GM23248 (cell line): ENCODE data around the gene PRKCE. TPM values are rescaled to one million over a fixed set of nuclear protein-coding genes. Genes with fewer than 3 reads are reported as not detected.

Experiments
- DNase-seq: peaks from one replicate; pipeline ENCODE4 v3.0.0-alpha.2; 2015
- H2AFZ ChIP-seq: fragments of 200-600 bp; sonication (generic); 2 replicates; pipeline ENCODE4 v1.6.1; 2016; ENCODE audit warnings: antibody characterized with exemption
- H3F3A ChIP-seq: fragments of 200-600 bp; sonication (generic); 2 replicates; pipeline ENCODE4 v1.6.1; 2016; ENCODE audit warnings: mild to moderate bottlenecking, antibody characterized with exemption, mixed run types; ENCODE audit not compliant: insufficient read depth
- H3K27ac ChIP-seq: fragments of 200-600 bp; sonication (generic); 2 replicates; pipeline ENCODE4 v1.5.1; 2016; ENCODE audit warnings: mild to moderate bottlenecking
- H3K27me3 ChIP-seq: fragments of 200-600 bp; sonication (generic); replicated peaks from 2 replicates; pipeline ENCODE4 v1.6.1; 2016; ENCODE audit warnings: mild to moderate bottlenecking; ENCODE audit not compliant: insufficient read depth
- H3K36me3 ChIP-seq: fragments of 200-600 bp; sonication (generic); 2 replicates; pipeline ENCODE4 v1.6.1; 2016; ENCODE audit warnings: low read depth, mild to moderate bottlenecking
- H3K4me1 ChIP-seq: fragments of 200-600 bp; sonication (generic); 2 replicates; pipeline ENCODE4 v1.6.1; 2016; ENCODE audit warnings: mild to moderate bottlenecking; ENCODE audit not compliant: insufficient read depth
- H3K4me2 ChIP-seq: fragments of 200-600 bp; sonication (generic); one replicate; pipeline ENCODE4 v1.6.1; 2016; ENCODE audit warnings: mild to moderate bottlenecking; ENCODE audit not compliant: unreplicated experiment
- H3K4me3 ChIP-seq: fragments of 200-600 bp; sonication (generic); 2 replicates; pipeline ENCODE4 v1.5.1; 2016; ENCODE audit warnings: mild to moderate bottlenecking
- H3K79me2 ChIP-seq: fragments of 200-600 bp; sonication (generic); 2 replicates; pipeline ENCODE4 v1.6.1; 2016; ENCODE audit warnings: mild to moderate bottlenecking; ENCODE audit not compliant: insufficient read depth
- H3K9ac ChIP-seq: fragments of 200-600 bp; sonication (generic); 2 replicates; pipeline ENCODE4 v1.6.1; 2016; ENCODE audit warnings: mild to moderate bottlenecking
- H3K9me2 ChIP-seq: fragments of 200-600 bp; sonication (generic); 2 replicates; pipeline ENCODE4 v1.6.1; 2016; ENCODE audit warnings: mixed run types, mild to moderate bottlenecking, moderate library complexity; ENCODE audit not compliant: insufficient read depth
- H3K9me3 ChIP-seq: fragments of 200-600 bp; sonication (generic); one replicate; pipeline ENCODE4 v1.6.1; 2017; ENCODE audit warnings: low read depth
- H4K20me1 ChIP-seq: fragments of 200-600 bp; sonication (generic); 2 replicates; pipeline ENCODE4 v1.6.0; 2016; ENCODE audit not compliant: insufficient read depth
- EZH2 ChIP-seq: fragments of 200-600 bp; sonication (generic); IDR thresholded peaks from 2 replicates; pipeline ENCODE4 v1.6.1; 2018; ENCODE audit warnings: antibody characterized with exemption, mild to moderate bottlenecking; ENCODE audit not compliant: insufficient read depth, poor library complexity, severe bottlenecking
- EZH2phosphoT487 ChIP-seq: fragments of 200-600 bp; sonication (generic); IDR thresholded peaks from 2 replicates; pipeline ENCODE4 v1.6.1; 2018; ENCODE audit warnings: antibody characterized with exemption, moderate library complexity, mild to moderate bottlenecking, low read depth; ENCODE audit not compliant: insufficient read depth
- WGBS, 2 experiments: methylation state at CpG; one replicate each; pipeline ENCODE4 v1.1.6; 2015 to 2017; ENCODE audit warnings: low lambda C conversion rate in 2 of 2, low coverage in 1 of 2; ENCODE audit errors: missing lambda C conversion rate in 2 of 2; 5-methylcytosine and 5-hydroxymethylcytosine counted together
- in situ Hi-C: fragments of 300-500 bp; cut with MboI; formaldehyde crosslinking; loops from 2 replicates; pipeline ENCODE4 v1.15.0; 2020
- polyA plus RNA-seq: library from polyadenylated mRNA; unstranded; fragments of >200 nt; fragmentation: Nextera tagmentation; extraction: Ambion mirVana; gene quantifications from 2 replicates; pipeline ENCODE4 v1.2.1, GENCODE V29; 2016
- total RNA-seq: library from RNA; depleted of rRNA; stranded (reverse); fragments of >200 nt; shearing (Covaris generic); gene quantifications from 2 replicates; pipeline ENCODE4 v1.2.3, GENCODE V29; 2014

Gene PRKCE
- total and polyA plus RNA-seq, 2 experiments from 2014 or later = 5.9 to 7.0 TPM

- no peak overlapping the region for H3K4me3 ChIP-seq
- in situ Hi-C loops = no loop called here
- H3K36me3 ChIP-seq = no peaks in the 10 kb centered on the region
- no peaks in the 10 kb centered on the region for H3K27me3 ChIP-seq
- H3F3A ChIP-seq = peaks cover 50% of the 10 kb centered on the region
- TF ChIP-seq EZH2phosphoT487 = no peak
- no peak for TF ChIP-seq EZH2
- DNase-seq = no peak
- no peaks in the 10 kb centered on the region for H3K9me3 ChIP-seq
- no peaks in the 10 kb centered on the region for H4K20me1 ChIP-seq
- H3K9me2 ChIP-seq = no peaks in the 10 kb centered on the region
- peaks cover 65% of the 10 kb centered on the region for H3K4me1 ChIP-seq
- peak overlapping the region; percentile 38 for H3K4me2 ChIP-seq
- no peak overlapping the region for H3K9ac ChIP-seq
- no peak overlapping the region for H2AFZ ChIP-seq
- no peaks in the 10 kb centered on the region for H3K79me2 ChIP-seq
- 67 to 68% methylated on average over 6 of the region's 6 CpGs for WGBS, 2 experiments
- no peak overlapping the region for H3K27ac ChIP-seq
Observed at GRCh38 chr2:45941531-45942236, 290.2 kb downstream of the PRKCE start.

- no peaks in the 10 kb centered on the region for H3K9me3 ChIP-seq
- peaks cover 66% of the 10 kb centered on the region for H3K4me1 ChIP-seq
- TF ChIP-seq EZH2phosphoT487 = no peak
- TF ChIP-seq EZH2 = no peak
- H3K79me2 ChIP-seq = no peaks in the 10 kb centered on the region
- H3K4me2 ChIP-seq = peak overlapping the region; percentile 38
- peak; percentile 65 for DNase-seq
- no peaks in the 10 kb centered on the region for H4K20me1 ChIP-seq
- H3K4me3 ChIP-seq = no peak overlapping the region
- H3K27ac ChIP-seq = peak overlapping the region; percentile 16
- in situ Hi-C loops = no loop called here
- no peaks in the 10 kb centered on the region for H3K27me3 ChIP-seq
- H3K9ac ChIP-seq = no peak overlapping the region
- H3K36me3 ChIP-seq = no peaks in the 10 kb centered on the region
- WGBS, 2 experiments = 29% methylated on average over 9 of the region's 9 CpGs
- no peaks in the 10 kb centered on the region for H3K9me2 ChIP-seq
- H2AFZ ChIP-seq = no peak overlapping the region
- peaks cover 50% of the 10 kb centered on the region for H3F3A ChIP-seq
Observed at GRCh38 chr2:45942237-45942738, 290.8 kb downstream of the PRKCE start.

DNA sequence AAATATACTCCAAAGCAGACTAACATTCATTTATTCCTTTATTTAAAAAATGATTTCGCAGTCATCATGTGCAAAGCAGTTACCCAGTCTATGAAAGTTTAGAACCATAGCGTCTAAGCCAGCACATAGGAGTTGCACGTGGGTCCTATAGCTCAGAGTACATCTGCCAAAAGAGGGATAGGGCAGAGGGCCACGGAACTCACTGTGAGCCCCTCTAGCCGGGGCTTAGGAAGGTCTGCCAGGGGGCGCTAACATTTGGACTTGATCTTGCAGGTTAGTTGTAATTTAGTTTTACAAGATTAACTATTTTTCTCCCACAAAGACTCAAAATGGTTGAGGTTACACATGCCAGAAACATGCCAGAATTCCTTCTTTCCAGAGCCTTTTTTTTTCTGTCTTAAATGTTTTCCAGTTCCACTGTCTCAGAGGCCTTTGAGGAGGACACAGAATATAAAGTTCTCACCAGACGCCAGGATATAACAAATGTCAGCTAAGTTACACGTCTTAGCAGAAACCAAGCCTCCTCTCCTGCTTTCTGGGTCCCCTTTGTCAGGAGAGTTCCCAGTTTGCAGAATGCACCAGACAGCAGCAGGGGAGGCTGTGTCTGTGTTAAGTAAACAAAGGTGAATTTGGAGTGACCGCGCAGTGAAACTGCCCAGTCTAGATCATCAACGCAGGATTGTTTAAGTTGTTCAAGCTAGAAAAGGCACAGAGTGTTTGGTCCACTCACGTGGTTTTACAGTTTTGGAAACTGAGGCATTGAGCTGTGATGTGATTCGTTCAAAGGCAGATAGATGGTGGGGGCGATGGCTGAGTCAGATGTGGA is 292.0 kb downstream of the PRKCE start:
- no peaks in the 10 kb centered on the region for H3K36me3 ChIP-seq
- no peaks in the 10 kb centered on the region for H3K9me2 ChIP-seq
- no peaks in the 10 kb centered on the region for H3K9me3 ChIP-seq
- H3K9ac ChIP-seq = no peak overlapping the region
- peaks cover 45% of the 10 kb centered on the region for H3F3A ChIP-seq
- H3K4me2 ChIP-seq = peak overlapping the region; percentile 38
- H3K27ac ChIP-seq = peak overlapping the region; percentile 16; the same call in 1 of the 2 replicates
- no peaks in the 10 kb centered on the region for H3K27me3 ChIP-seq
- H2AFZ ChIP-seq = no peak overlapping the region
- H4K20me1 ChIP-seq = no peaks in the 10 kb centered on the region
- H3K4me1 ChIP-seq = peaks cover 59% of the 10 kb centered on the region
- H3K4me3 ChIP-seq = no peak overlapping the region
- 69 to 73% methylated on average over 14 of the region's 14 CpGs for WGBS, 2 experiments
- DNase-seq = no peak
- TF ChIP-seq EZH2 (no peak), EZH2phosphoT487 (no peak)
- in situ Hi-C loops = no loop called here
- peaks cover 8% of the 10 kb centered on the region for H3K79me2 ChIP-seq

DNA sequence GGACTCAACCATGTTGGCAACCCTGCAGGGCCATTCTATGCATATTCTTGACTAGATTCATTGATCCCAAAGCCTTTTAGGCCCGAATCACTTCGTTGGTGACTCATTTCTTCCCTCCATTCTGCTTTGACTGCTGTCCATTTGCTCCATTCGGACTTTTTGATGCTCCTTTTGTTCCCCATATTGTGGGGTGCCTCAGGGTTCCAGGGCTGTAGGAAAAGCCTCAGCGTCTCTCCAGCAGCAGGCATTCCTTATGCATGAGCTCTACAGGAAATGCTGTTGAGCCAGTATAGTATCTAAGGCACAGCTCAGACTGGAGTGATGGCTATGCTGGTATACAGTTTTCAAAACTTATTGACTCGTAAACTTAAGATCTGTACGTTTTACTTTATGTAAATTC is 292.6 kb downstream of the PRKCE start:
- no peaks in the 10 kb centered on the region for H3K9me2 ChIP-seq
- H3F3A ChIP-seq = peaks cover 41% of the 10 kb centered on the region
- in situ Hi-C loops = no loop called here
- no peaks in the 10 kb centered on the region for H3K36me3 ChIP-seq
- no peaks in the 10 kb centered on the region for H3K9me3 ChIP-seq
- H3K27ac ChIP-seq = no peak overlapping the region
- no peak overlapping the region for H3K4me3 ChIP-seq
- H3K79me2 ChIP-seq = peaks cover 15% of the 10 kb centered on the region
- peak; percentile 84 for DNase-seq
- peak overlapping the region; percentile 3 for H3K4me2 ChIP-seq
- H3K9ac ChIP-seq = no peak overlapping the region
- H4K20me1 ChIP-seq = no peaks in the 10 kb centered on the region
- no peaks in the 10 kb centered on the region for H3K27me3 ChIP-seq
- 53% methylated on average over 6 of the region's 6 CpGs for WGBS, 2 experiments
- H3K4me1 ChIP-seq = peaks cover 54% of the 10 kb centered on the region
- H2AFZ ChIP-seq = no peak overlapping the region
- TF ChIP-seq EZH2 (no peak), EZH2phosphoT487 (no peak)
